BLaER1 treated with 17β-estradiol and CSF1 and Interleukin-3, amounts not matched to agents 10 nM and 100 nM (cell line): ENCODE results near the gene SCART1.
A peak's percentile ranks its signal among the peaks of the same experiment; 100 is the strongest.
"Not testable (repeated sequence)": the region's sequence is repeated elsewhere in the genome, so short reads cannot be mapped to it uniquely, and the experiment has no call there.

ENCODE experiments used
- H3K27ac ChIP-seq, 11 experiments: shearing (Covaris generic); formaldehyde crosslinking; 2 replicates each; pipeline ENCODE4 v1.8.1; 2022
- H3K27me3 ChIP-seq, 11 experiments: shearing (Covaris generic); formaldehyde crosslinking; 2 replicates each; pipeline ENCODE4 v1.8.1; 2022
- H3K36me3 ChIP-seq, 11 experiments: shearing (Covaris generic); formaldehyde crosslinking; 2 replicates each; pipeline ENCODE4 v1.8.1; 2022
- H3K4me1 ChIP-seq, 10 experiments: shearing (Covaris generic); formaldehyde crosslinking; 2 replicates each; pipeline ENCODE4 v1.8.1; 2022
- H3K4me2 ChIP-seq, 11 experiments: shearing (Covaris generic); formaldehyde crosslinking; 2 replicates each; pipeline ENCODE4 v1.8.1; 2022
- H3K4me3 ChIP-seq, 10 experiments: shearing (Covaris generic); formaldehyde crosslinking; 2 replicates each; pipeline ENCODE4 v1.8.1; 2022
- H3K9ac ChIP-seq, 11 experiments: shearing (Covaris generic); formaldehyde crosslinking; 2 replicates each; pipeline ENCODE4 v1.8.1; 2022
- H3K9me3 ChIP-seq, 11 experiments: shearing (Covaris generic); formaldehyde crosslinking; replicated peaks in 1 of 11; 2 replicates each; pipeline ENCODE4 v1.8.1; 2022
- H4K20me1 ChIP-seq, 11 experiments: shearing (Covaris generic); formaldehyde crosslinking; 2 replicates each; pipeline ENCODE4 v1.8.1; 2022
- Cebpa-rat ChIP-seq, 11 experiments: shearing (Covaris generic); IDR thresholded peaks; 2 replicates each; pipeline ENCODE4 v1.8.1; 2022

Gene SCART1

DNA sequence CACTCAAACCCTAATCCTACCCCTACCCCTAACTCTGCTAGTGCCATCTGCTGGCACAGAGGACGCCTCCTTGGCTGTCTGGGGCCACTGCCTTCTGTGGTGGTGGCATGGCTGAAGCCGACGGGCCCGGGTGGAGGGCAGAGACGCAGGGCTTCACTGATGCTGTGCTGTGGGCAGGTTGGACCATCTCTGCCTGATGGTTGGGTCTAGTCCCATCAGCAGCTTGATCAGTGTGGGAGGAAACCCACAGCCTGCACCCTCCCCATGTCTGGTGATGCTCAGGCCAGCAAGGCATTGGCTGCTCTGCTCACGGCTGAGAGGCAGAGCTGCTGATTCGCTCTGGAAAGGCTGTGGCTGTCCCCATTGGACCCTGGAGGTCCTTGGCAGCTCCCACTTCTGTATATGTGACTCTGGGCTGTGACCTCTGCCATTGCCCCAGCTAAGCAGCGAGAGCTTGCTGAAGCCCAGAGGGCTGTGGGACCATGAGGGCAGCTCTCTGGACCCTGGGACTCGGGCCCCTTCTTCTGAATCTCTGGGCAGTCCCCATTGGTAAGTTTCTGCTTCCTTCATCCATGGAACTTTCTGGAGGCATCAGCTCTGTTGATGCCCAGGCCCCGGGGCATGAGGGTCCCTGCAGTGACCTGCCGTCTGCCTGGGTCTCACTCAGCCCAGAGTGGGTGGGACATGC is at the start of gene SCART1:
Gene SCART1 (plus strand): TSS at position 430 of the 688 bp plus-strand sequence. CDS start 53 bp downstream, at position 483.
- TF ChIP-seq Cebpa-rat (IDR thresholded peaks at IDR 0.05), result no peak
- peaks cover 6 to 14% (median 9%) of the 10 kb centered on the region in 11 experiments for H3K9me3 ChIP-seq
- peaks cover 0 to 10% (median 4%) of the 10 kb centered on the region in 10 experiments; a peak in 10 of 20 replicates for H3K4me1 ChIP-seq
- H3K27ac ChIP-seq, result no peak within 1 kb of the TSS
- no peaks in the 10 kb centered on the region for H4K20me1 ChIP-seq
- no peak within 1 kb of the TSS for H3K4me3 ChIP-seq
- H3K4me2 ChIP-seq, result no peak within 1 kb of the TSS
- no peaks in the 10 kb centered on the region for H3K27me3 ChIP-seq
- H3K9ac ChIP-seq, result no peak within 1 kb of the TSS
- no peaks in the 10 kb centered on the region for H3K36me3 ChIP-seq

DNA sequence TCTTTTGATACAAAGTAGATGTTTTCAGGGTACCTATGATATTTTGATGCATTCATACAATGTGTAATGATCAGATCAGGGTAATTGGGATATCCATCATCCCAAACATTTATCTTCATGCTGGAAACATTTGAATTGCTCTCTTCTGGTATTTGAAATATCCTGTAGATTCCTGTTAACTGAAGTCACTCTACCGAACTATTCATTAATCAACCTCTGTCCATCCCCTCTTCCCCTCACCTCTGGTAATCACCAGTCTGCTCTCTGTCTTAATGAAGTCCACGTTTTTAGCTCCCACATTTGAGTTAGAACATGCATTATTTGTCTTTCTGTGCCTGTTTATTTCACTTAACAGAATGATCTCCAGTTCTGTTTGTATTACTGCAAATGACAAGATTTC is 48.5 kb upstream of the SCART1 start:
- Histone ChIP-seq H3K9ac (no peak overlapping the region), H3K4me3 (no peak overlapping the region), H4K20me1 (peaks cover 5 to 77% (median 24%) of the 10 kb centered on the region in 11 experiments; a peak in 14 of 22 replicates), H3K36me3 (peaks cover 93 to 100% (median 98%) of the 10 kb centered on the region in 11 experiments), H3K4me2 (no peak overlapping the region), H3K4me1 (peaks cover 0 to 15% (median 7%) of the 10 kb centered on the region in 10 experiments; a peak in 11 of 20 replicates), H3K27me3 (no peaks in the 10 kb centered on the region), H3K27ac (no peak overlapping the region), H3K9me3 (peaks cover 11 to 39% (median 36%) of the 10 kb centered on the region in 11 experiments)
- no peak for TF ChIP-seq Cebpa-rat (IDR thresholded peaks at IDR 0.05)

DNA sequence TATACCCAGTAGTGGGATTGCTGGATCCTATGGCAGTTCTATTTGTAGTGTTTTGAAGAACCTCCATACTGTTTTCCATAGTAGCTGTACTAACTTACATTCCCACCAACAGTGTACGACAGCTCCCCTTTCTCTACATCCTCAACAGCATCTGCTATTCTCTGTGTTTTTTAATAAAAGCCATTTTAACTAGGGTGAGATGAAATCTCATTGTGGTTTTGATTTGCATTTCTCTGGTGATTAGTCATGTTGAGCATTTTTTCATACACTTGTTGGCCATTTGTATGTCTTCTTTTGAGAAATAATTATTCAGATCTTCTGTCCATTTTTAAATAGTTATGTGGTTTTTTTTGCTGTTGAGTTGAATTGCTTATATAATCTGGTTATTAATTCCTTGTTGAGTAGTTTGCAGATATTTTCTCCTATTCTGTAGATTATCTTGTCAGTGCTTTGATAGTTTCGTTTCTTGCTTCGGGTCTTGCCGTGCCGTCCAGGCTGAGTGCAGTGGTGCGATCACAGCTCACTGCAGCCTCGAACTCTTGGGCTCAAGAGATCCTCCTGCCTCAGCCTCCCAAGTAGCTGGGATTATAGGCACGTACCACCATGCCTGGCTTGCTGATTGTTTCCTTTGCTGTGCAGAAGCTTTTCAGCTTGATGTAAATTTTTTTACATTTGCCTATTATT is 47.8 kb upstream of the SCART1 start:
- Histone ChIP-seq H3K9ac (no peak overlapping the region), H3K27ac (no peak overlapping the region), H3K27me3 (no peaks in the 10 kb centered on the region), H4K20me1 (peaks cover 5 to 70% (median 21%) of the 10 kb centered on the region in 11 experiments; a peak in 14 of 22 replicates), H3K36me3 (peaks cover 95 to 100% (median 98%) of the 10 kb centered on the region in 11 experiments), H3K9me3 (peaks cover 18 to 46% (median 43%) of the 10 kb centered on the region in 11 experiments), H3K4me1 (peaks cover 0 to 8% (median under 1%) of the 10 kb centered on the region in 10 experiments; a peak in 10 of 20 replicates), H3K4me2 (no peak overlapping the region), H3K4me3 (no peak overlapping the region)
- no peak for TF ChIP-seq Cebpa-rat (IDR thresholded peaks at IDR 0.05)

DNA sequence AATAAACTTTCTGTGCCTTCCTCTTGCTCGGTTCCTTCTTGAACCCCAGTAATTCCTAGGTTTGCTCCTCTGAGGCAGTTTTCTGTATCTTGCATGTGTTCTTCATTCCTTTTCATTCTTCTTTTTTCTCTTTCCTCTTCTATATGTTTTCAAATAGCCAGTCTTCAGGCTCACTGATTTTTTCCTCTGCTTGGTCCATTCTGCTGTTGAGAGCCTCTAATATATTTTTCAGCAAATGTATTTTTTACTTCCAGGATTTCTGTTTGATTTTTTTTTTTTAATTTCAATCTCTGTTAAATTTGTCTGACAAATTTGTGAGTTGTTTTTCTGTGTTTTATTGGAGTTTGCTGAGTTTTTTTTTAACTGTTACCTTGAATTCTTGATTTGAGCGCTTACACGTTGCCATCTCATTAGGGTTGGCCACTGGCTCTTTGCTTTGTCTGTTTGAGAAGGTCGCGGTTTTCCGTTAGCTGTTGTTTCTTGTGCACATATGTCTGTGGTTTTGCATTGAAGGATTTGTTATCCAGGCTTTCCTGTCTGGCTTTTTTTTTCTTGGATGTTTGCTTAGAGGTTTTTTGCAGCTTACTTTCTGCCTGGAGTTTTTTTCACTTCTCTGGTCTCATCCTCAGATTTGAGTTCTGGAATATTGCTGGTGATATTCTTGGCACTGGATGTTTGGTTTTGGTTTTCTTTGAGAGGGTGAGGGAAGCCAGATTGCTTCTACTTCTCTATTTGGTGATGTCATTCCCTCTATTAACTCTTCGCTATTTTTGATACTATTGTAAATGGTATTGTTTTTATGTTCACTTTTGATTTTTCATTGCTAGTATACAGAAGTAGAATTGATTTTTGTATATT is 42.0 kb upstream of the SCART1 start:
- Histone ChIP-seq H3K4me3 (peak overlapping the region in 4 of 10 experiments; percentile 27 to 40 (median 28); a peak in 6 of 20 replicates), H3K27ac (no peak overlapping the region), H3K27me3 (no peaks in the 10 kb centered on the region), H4K20me1 (peaks cover 0 to 26% (median 0%) of the 10 kb centered on the region in 11 experiments; a peak in 7 of 22 replicates), H3K9ac (no peak overlapping the region), H3K4me1 (no peaks in the 10 kb centered on the region), H3K4me2 (no peak overlapping the region), H3K9me3 (peaks cover 60 to 92% (median 90%) of the 10 kb centered on the region in 11 experiments), H3K36me3 (peaks cover 83 to 95% (median 89%) of the 10 kb centered on the region in 11 experiments)
- no peak for TF ChIP-seq Cebpa-rat (IDR thresholded peaks at IDR 0.05)

DNA sequence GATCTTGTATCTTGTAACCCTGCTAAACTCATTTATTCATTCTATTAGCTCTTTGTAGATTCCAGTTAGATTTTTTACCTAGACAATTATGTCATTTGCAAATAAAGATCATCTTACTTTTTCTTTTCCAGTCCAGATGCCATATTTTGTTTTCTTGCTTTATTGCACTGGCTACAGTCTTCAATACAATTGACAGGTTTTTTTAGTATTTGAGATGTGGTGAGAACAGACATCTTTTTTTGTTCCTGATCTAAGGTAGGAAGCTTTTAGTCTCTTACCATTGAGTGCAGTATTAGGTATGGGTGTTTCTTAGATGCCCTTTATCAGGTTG is 41.4 kb upstream of the SCART1 start:
- peak overlapping the region in 1 of 10 experiments; percentile 27; a peak in 2 of 20 replicates for H3K4me3 ChIP-seq
- no peak overlapping the region for H3K27ac ChIP-seq
- peaks cover 0 to 20% (median 0%) of the 10 kb centered on the region in 11 experiments; a peak in 5 of 22 replicates for H4K20me1 ChIP-seq
- H3K4me1 ChIP-seq, result no peaks in the 10 kb centered on the region
- no peak for TF ChIP-seq Cebpa-rat (IDR thresholded peaks at IDR 0.05)
- H3K9me3 ChIP-seq, result peaks cover 60 to 86% (median 85%) of the 10 kb centered on the region in 11 experiments
- no peak overlapping the region for H3K4me2 ChIP-seq
- H3K9ac ChIP-seq, result no peak overlapping the region
- no peaks in the 10 kb centered on the region for H3K27me3 ChIP-seq
- H3K36me3 ChIP-seq, result peaks cover 77 to 89% (median 83%) of the 10 kb centered on the region in 11 experiments

DNA sequence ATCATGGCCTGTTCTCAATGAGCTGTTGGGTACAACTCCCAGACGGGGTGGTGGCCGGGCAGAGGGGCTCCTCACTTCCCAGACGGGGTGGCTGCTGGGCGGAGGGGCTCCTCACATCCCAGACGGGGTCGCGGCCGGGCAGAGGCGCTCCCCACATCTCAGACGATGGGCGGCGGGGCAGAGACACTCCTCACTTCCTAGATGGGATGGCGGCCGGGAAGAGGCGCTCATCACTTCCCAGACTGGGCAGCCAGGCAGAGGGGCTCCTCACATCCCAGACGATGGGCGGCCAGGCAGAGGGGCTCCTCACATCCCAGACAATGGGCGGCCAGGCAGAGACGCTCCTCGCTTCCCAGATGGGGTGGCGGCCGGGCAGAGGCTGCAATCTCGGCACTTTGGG is 39.3 kb upstream of the SCART1 start:
- not testable (repeated sequence) for H3K4me3 ChIP-seq, H3K27ac ChIP-seq, H3K4me1 ChIP-seq, H3K4me2 ChIP-seq, H3K9ac ChIP-seq, H3K27me3 ChIP-seq
- peaks cover 58 to 66% (median 64%) of the 10 kb centered on the region in 11 experiments for H3K9me3 ChIP-seq
- H4K20me1 ChIP-seq, result peaks cover 0 to 20% (median 13%) of the 10 kb centered on the region in 11 experiments; a peak in 16 of 22 replicates
- H3K36me3 ChIP-seq, result peaks cover 71 to 85% (median 79%) of the 10 kb centered on the region in 11 experiments

DNA sequence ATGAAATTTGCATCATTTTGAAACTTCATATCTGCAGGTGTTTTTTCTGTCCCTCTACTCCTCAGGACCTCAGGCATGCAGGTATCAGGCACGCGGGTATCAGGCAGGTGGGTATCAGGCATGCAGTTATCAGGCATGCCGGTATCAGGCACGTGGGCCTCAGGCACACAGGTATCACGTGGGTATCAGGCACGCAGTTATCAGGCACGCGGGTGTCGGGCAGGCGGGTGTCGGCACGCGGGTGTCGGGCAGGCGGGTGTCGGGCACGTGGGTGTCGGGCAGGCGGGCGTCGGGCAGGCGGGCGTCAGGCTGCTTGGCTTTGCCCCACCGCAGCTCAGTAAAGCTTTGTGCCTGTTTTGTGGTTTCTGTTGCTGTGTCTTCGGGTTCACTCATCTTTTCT is 38.0 kb upstream of the SCART1 start:
- no peak for TF ChIP-seq Cebpa-rat (IDR thresholded peaks at IDR 0.05)

DNA sequence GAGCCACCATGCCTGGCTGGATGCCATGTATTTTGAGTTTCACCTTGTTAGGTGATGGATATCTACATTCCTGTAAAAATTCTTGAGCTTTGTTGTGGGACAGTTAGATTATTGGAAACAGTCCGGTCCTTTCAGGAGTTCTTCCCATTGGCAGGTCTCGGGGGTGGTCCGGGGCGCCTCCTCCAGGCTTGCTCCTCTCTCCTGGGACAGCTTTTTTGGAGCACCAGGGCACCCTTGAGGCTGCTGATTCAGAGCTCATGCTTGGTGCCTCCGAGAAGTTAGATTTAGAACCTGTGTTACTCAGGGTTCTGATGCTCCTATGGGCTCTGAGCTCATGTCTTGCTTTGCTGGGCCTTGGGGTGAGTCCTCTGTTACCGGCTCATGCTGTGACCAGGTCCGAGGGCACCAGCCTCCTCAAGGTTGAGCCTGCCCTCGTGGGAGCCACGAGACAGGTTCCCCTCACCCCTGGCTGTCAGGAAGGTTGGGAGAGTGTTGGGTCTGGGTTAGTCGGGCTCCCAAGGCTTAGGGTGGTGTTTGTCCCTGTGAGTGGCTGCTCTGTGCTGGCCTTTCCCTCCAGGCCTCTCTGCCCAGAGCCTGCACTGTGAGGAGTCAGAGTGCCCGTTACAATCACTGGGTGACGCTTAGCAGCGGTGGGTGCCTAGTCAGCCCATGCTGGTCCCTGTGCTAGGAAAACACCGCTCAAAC is 35.3 kb upstream of the SCART1 start:
- H3K4me2 ChIP-seq, result no peak overlapping the region
- H3K36me3 ChIP-seq, result peaks cover 42 to 67% (median 53%) of the 10 kb centered on the region in 11 experiments
- H3K27ac ChIP-seq, result no peak overlapping the region
- peaks cover 11 to 16% (median 14%) of the 10 kb centered on the region in 10 experiments; a peak in 18 of 20 replicates for H3K4me1 ChIP-seq
- TF ChIP-seq Cebpa-rat (IDR thresholded peaks at IDR 0.05), result no peak
- H3K4me3 ChIP-seq, result no peak overlapping the region
- peaks cover 21 to 33% (median 28%) of the 10 kb centered on the region in 11 experiments for H3K27me3 ChIP-seq
- H3K9me3 ChIP-seq, result peaks cover 17 to 25% (median 24%) of the 10 kb centered on the region in 11 experiments
- H4K20me1 ChIP-seq, result peaks cover 28 to 61% (median 53%) of the 10 kb centered on the region in 11 experiments; a peak in 21 of 22 replicates
- no peak overlapping the region; a peak in 1 of 22 replicates for H3K9ac ChIP-seq

More for the DNA sequence above, 38.0 kb upstream of the SCART1 start:
- Histone ChIP-seq H3K36me3 (peaks cover 68 to 81% (median 78%) of the 10 kb centered on the region in 11 experiments), H3K4me3 (no peak overlapping the region), H3K4me1 (no peaks in the 10 kb centered on the region), H3K27ac (no peak overlapping the region), H3K9ac (no peak overlapping the region), H3K4me2 (no peak overlapping the region), H3K9me3 (peaks cover 44 to 52% (median 50%) of the 10 kb centered on the region in 11 experiments), H3K27me3 (peaks cover 0 to 6% (median 2%) of the 10 kb centered on the region in 11 experiments; a peak in 6 of 22 replicates), H4K20me1 (peaks cover 3 to 34% (median 26%) of the 10 kb centered on the region in 11 experiments; a peak in 19 of 22 replicates)
